CD4-positive, alpha-beta T cell treated with Interleukin-6 for 4 hours (primary cell): ENCODE measurements around the gene MORC1.

Experiments
- DNase-seq: peaks from one replicate; pipeline ENCODE4 v3.0.0-alpha.2; 2020; ENCODE audit warnings: mixed read lengths

The MORC1 gene

DNA sequence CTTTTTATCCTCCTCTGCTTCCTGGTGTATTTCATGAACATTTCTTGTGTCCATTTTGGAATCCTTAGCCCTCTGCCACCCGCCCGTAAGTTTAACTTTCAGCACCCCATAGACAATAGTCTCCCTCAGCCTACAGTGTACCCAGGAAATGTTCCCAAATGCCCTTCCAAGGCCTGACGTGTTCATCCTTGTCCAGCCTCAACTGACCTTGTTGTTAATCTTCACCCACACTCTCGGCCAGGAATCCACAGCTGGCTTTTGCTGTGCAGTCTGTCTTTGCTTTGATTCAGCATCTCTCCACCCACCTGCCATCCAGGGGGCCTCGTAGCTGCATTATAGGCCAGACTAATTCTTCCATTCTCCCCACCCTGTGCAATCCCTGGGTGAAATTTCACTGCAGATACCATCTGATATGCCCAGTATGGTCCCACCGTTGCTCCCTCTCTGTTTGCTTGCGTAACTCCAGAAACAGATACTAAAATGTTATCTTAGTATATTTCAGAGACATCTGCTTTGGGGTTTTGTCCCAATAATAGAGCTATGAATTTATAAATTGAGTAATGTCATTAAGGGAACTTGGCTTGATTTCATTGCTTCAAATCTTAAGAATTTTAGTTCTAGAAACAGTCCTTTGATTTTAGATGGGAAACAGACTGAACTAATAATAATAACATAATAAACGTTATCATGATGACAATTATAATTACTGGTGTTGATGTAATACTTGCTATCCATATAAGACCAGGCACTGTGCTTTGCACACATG, 180.8 kb downstream of the MORC1 start:
- DNase-seq, result no peak

DNA sequence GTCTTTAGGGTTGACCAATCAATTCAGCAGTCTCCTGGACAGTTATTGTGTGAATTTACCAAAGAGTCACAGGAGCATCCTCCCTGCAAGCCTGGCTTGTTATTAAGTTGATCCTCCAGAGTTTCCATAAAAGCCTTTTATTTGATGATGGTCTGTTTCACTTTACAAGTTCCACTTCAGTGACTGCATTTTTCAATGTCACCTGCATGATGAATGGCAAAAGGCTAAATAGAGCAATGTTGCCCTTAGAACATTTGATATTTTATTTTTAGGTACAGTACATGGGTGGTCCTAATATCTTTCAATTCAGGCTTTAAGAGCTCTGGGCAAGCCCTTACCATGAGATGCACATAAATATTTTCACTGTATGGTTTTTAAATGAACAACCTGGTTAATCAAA, 186.9 kb downstream of the MORC1 start:
- DNase-seq, result no peak

DNA sequence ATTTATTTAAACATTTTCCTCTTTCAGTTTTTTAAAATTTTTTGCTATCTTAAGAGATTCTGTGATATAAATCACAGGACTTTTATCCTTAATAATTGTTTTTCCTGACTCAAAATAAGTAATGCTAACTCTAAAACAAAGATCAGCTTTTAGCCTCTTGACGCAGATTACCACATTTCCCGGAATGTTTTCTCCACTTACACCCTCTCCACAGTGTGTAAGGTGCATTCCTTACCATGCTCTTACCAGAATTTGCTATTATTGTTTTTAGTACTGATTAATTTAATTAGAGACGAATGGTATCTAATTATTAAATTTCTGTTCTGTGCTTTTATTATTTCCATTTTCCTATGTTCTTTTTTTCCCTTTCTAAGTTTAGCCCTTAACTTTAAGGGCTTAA, 199.1 kb downstream of the MORC1 start:
- DNase-seq, result no peak

- DNase-seq, result peak; percentile 70
These were observed 202.9 kb downstream of the MORC1 start for GRCh38 chr3:108914774-108915641.

GRCh38 chr3:108909799-108910198, 208.1 kb downstream of the MORC1 start:
- no peak for DNase-seq
